Effector CD4-positive, alpha-beta T cell (primary cell): ENCODE data around the gene CTDP1.
"Not testable (repeated sequence)": the region's sequence is repeated elsewhere in the genome, so short reads cannot be mapped to it uniquely, and the experiment has no call there.

Experiments
- DNase-seq: peaks from one replicate; pipeline ENCODE4 v3.0.0-alpha.2; 2020

The CTDP1 gene

GRCh38 chr18:79729611-79730010 lies 50.0 kb downstream of the CTDP1 start:
- no peak for DNase-seq

- no peak for DNase-seq
Measured at GRCh38 chr18:79730804-79731203, 51.2 kb downstream of the CTDP1 start.

- DNase-seq = not testable (repeated sequence)
Measured at GRCh38 chr18:79731881-79732720, 52.5 kb downstream of the CTDP1 start.

GRCh38 chr18:79732721-79733025 lies 53.1 kb downstream of the CTDP1 start:
- DNase-seq = no peak

GRCh38 chr18:79733135-79733701 lies 53.6 kb downstream of the CTDP1 start:
- no peak for DNase-seq

GRCh38 chr18:79733986-79734770 lies 54.6 kb downstream of the CTDP1 start:
- DNase-seq = no peak

GRCh38 chr18:79735071-79735980 lies 55.7 kb downstream of the CTDP1 start:
- no peak for DNase-seq

- DNase-seq = no peak
Measured at GRCh38 chr18:79736230-79736629, 56.6 kb downstream of the CTDP1 start.

GRCh38 chr18:79736846-79737245 lies 57.2 kb downstream of the CTDP1 start:
- no peak for DNase-seq

- DNase-seq = no peak
Measured at GRCh38 chr18:79737426-79737825, 57.8 kb downstream of the CTDP1 start.

- DNase-seq = no peak
Measured at GRCh38 chr18:79738041-79738461, 58.4 kb downstream of the CTDP1 start.

- DNase-seq = no peak
Measured at GRCh38 chr18:79738581-79739439, 59.2 kb downstream of the CTDP1 start.

GRCh38 chr18:79739440-79739778 lies 59.8 kb downstream of the CTDP1 start:
- no peak for DNase-seq

GRCh38 chr18:79740047-79740446 lies 60.4 kb downstream of the CTDP1 start:
- DNase-seq = not testable (repeated sequence)

- DNase-seq = no peak
Measured at GRCh38 chr18:79740521-79741361, 61.1 kb downstream of the CTDP1 start.

- DNase-seq = no peak
Measured at GRCh38 chr18:79741362-79741700, 61.7 kb downstream of the CTDP1 start.

- no peak for DNase-seq
Measured at GRCh38 chr18:79742076-79742475, 62.5 kb downstream of the CTDP1 start.

- no peak for DNase-seq
Measured at GRCh38 chr18:79744625-79745024, 65.0 kb downstream of the CTDP1 start.

- no peak for DNase-seq
Measured at GRCh38 chr18:79746730-79747129, 67.1 kb downstream of the CTDP1 start.

- no peak for DNase-seq
Measured at GRCh38 chr18:79747156-79747845, 67.7 kb downstream of the CTDP1 start.
